Right renal cortex interstitium (tissue), 3 donors: ENCODE measurements around the gene TRIM61. TPM values are rescaled to one million over a fixed set of nuclear protein-coding genes. Genes with fewer than 3 reads are reported as not detected.

Experiments
- DNase-seq, 3 donors: peaks; one replicate each; pipeline ENCODE4 v3.0.0-alpha.2; 2013; ENCODE audit warnings: low read depth in 3 of 3, low spot score in 2 of 3
- polyA plus RNA-seq, 3 donors: library from polyadenylated mRNA; unstranded; fragments of 120-200 nt; gene quantifications; one replicate each; pipeline ENCODE4 v1.2.1, GENCODE V29; 2013; ENCODE audit not compliant: insufficient read length in 3 of 3

TRIM61 gene
- polyA plus RNA-seq, 3 donors, result 2.2 to 4.3 (median 3.8) TPM

DNA sequence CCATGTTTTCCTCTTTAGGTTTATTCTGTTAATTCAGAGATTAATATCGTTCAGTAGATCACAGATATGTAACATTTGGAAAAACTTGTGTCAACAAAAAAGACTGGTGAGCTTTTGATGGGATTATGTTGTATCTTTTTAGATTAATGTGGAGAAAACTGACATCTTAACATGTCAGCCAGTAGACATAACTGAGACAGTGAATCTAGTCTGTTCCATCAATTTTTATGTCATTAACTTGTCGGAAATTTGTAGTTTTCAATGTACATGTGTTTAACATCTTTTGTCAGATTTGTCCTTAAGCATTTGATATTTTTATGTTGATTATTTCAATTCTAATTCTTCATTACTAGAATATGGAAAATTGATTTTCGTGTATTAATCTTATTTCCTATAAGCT is 58.5 kb downstream of the TRIM61 start:
- DNase-seq, result no peak

Other genes starting within 250 kb of the TRIM61 start
- under 1 TPM; 0.18 to 0.55 (median 0.24) TPM for gene SMIM31, start 223.5 kb downstream of the TRIM61 start, polyA plus RNA-seq
- gene APELA, start 100.5 kb downstream of the TRIM61 start, polyA plus RNA-seq, result 10 to 100 TPM; 10.7 to 13.6 (median 11.8) TPM
- under 1 TPM in 2 of 3 donors, not detected in 1; 0.07 to 0.11 TPM for gene TRIM60, start 54.3 kb upstream of the TRIM61 start, polyA plus RNA-seq
- gene TRIM75, start 76.2 kb upstream of the TRIM61 start, polyA plus RNA-seq, result not detected
- gene TMEM192, start 135.2 kb upstream of the TRIM61 start, polyA plus RNA-seq, result 10 to 100 TPM; 33.7 to 39.0 (median 35.8) TPM
- 10 to 100 TPM; 24.8 to 26.9 (median 25.8) TPM for gene KLHL2, start 229.9 kb upstream of the TRIM61 start, polyA plus RNA-seq